T-helper 1 cell (primary cell): ENCODE results near the gene FIGNL2.
"Not testable (repeated sequence)": the region's sequence is repeated elsewhere in the genome, so short reads cannot be mapped to it uniquely, and the experiment has no call there.

Experiments
- DNase-seq, 5 donors: peaks; one replicate each; pipeline ENCODE4 v3.0.0-alpha.2; 2012 to 2020
- total RNA-seq, 4 donors: gene quantifications; one replicate each; lab custom pipeline; 2026; lab: John Stamatoyannopoulos, UW

The FIGNL2 gene
- total RNA-seq: 0.47 to 1.1 (median 0.90) reads per million in 4 donors

- DNase-seq: no peak
Observed at GRCh38 chr12:51848326-51848727, at the start of gene FIGNL2. Gene FIGNL2, minus strand, starts transcription at chr12:51848718. Its CDS starts 26,305 bp downstream, at chr12:51822413.

GRCh38 chr12:51897181-51897580 lies 48.7 kb upstream of the FIGNL2 start:
- no peak for DNase-seq

- no peak for DNase-seq
Observed at GRCh38 chr12:51896236-51896635, 47.7 kb upstream of the FIGNL2 start.

- no peak for DNase-seq
Observed at GRCh38 chr12:51895378-51896135, 47.0 kb upstream of the FIGNL2 start.

- DNase-seq: no peak
Observed at GRCh38 chr12:51893786-51894185, 45.3 kb upstream of the FIGNL2 start.

- no peak for DNase-seq
Observed at GRCh38 chr12:51891843-51892242, 43.3 kb upstream of the FIGNL2 start.

- no peak for DNase-seq
Observed at GRCh38 chr12:51890511-51891171, 42.1 kb upstream of the FIGNL2 start.

GRCh38 chr12:51890133-51890464 lies 41.6 kb upstream of the FIGNL2 start:
- DNase-seq: no peak

GRCh38 chr12:51889216-51890132 lies 41.0 kb upstream of the FIGNL2 start:
- no peak for DNase-seq

GRCh38 chr12:51888316-51889215 lies 40.0 kb upstream of the FIGNL2 start:
- no peak for DNase-seq

GRCh38 chr12:51887476-51888315 lies 39.2 kb upstream of the FIGNL2 start, which contains the start of gene ANKRD33:
Gene ANKRD33, plus strand, starts transcription at chr12:51888103. Its CDS starts 84 bp downstream, at chr12:51888187.
- no peak for DNase-seq

GRCh38 chr12:51886021-51886710 lies 37.6 kb upstream of the FIGNL2 start:
- peak in 2 of 5 donors; percentile 24 to 79 for DNase-seq

- DNase-seq: not testable (repeated sequence)
Observed at GRCh38 chr12:51885294-51886020, 36.9 kb upstream of the FIGNL2 start.

GRCh38 chr12:51884676-51885229 lies 36.2 kb upstream of the FIGNL2 start:
- DNase-seq: no peak

- no peak for DNase-seq
Observed at GRCh38 chr12:51883998-51884675, 35.6 kb upstream of the FIGNL2 start.

- no peak for DNase-seq
Observed at GRCh38 chr12:51883295-51883694, 34.8 kb upstream of the FIGNL2 start.

GRCh38 chr12:51879102-51879501 lies 30.6 kb upstream of the FIGNL2 start:
- no peak for DNase-seq

- DNase-seq: no peak
Observed at GRCh38 chr12:51874486-51874885, 26.0 kb upstream of the FIGNL2 start.

GRCh38 chr12:51874000-51874399 lies 25.5 kb upstream of the FIGNL2 start:
- no peak for DNase-seq
